ENCODE data around the gene ASXL2. TPM values are rescaled to one million over a fixed set of nuclear protein-coding genes. Genes with fewer than 3 reads are reported as not detected.
A peak's percentile ranks its signal among the peaks of the same experiment; 100 is the strongest.
"Not testable (repeated sequence)": the region's sequence is repeated elsewhere in the genome, so short reads cannot be mapped to it uniquely, and the experiment has no call there.

Gene ASXL2
- total RNA-seq, 1 donor from 2014 or later, result 37.5 TPM

- DNase-seq (ENCODE audit: low spot score), result no peak
These were observed 13.4 kb upstream of the ASXL2 start for GRCh38 chr2:25891672-25892071.

- DNase-seq (ENCODE audit: low spot score), result no peak
These were observed 9.4 kb upstream of the ASXL2 start for GRCh38 chr2:25887624-25888242.

DNA sequence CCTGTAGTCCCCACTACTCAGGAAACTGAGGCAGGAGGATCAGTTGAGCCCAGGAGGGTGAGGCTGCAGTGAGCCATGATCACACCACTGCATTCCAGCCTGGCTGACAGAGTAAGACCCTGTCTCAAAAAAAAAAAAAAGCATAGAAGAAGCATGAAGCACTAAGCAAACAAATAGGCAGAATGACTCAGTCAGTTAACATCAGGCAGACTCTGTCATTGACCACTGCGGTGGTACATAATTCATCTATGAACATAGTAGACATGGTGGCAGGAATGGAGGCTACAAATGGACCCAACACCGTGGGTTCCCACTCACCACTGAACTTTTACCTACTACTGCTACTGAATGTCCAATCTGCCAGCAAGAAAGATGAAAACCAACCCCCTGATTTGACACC is 7.6 kb upstream of the ASXL2 start:
- no peak for DNase-seq (ENCODE audit: low spot score)

DNA sequence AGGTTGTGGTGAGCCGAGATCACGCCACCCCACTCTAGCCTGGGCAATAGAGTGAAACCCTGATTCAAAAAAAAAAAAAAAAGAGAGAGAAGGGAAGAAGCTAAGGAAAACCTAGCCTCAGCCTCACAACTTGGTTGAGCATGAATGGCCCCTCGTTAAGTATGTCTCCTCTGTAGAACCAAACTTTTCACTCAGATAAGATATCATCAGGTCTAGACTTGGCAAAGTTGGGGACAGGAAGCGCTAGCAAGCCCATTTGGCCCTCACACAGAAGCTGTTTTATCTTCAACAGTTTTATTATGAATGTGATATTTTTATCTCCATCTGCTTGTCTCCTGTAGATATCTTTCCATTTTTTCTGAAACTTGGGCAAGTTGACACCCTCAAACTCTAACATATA is 3.5 kb upstream of the ASXL2 start:
- no peak for DNase-seq (ENCODE audit: low spot score)

GRCh38 chr2:25879133-25879730 is 945 bp upstream of the ASXL2 start:
- no peak for DNase-seq (ENCODE audit: low spot score)

DNA sequence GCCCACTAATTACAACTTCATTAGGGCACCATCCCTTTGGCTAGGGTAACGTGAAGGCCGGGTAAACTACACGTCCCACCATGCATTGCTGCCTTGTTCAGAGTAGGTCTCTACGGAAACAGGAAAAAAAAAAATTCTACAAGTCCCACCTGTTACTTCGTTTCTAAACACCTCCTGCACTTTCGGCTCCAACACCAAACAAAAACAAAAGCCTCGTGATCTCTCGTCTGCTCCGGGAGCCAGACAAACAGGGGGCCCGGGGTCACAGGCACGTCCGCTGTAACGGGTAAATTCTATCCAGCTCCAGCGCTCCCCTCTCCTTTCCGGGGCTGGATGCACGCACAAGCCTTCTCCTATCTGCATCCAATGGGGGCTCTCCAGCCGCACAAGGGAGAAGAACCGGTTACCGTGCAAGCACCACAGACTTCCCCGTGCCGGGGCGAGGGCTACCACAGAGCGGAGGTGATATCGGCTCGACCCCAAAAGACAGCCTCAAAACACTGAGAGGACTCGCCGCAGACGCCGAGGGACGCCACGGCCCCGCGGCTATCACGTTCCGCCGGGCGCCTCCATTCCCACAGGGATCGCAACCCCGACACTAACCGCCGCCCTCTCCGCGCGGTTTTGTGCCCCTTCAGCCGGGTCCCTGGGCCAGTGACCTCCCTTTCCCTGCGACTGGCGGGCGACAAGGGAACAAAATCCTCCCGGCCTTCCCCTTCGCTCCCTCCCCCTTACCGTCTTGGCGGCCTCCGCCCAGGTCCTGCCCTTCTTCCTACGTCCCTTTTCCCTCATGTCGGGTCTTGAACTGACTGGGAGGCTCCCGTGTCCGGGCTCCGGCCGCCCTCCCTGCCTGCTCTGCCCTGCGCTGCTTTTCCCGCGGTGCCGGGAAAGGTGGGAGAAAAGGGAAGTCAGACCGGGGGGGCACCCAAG is 591 bp downstream of the ASXL2 start:
- peak; percentile 58 for DNase-seq (ENCODE audit: low spot score)

GRCh38 chr2:25872134-25872533 is 6.2 kb downstream of the ASXL2 start:
- DNase-seq (ENCODE audit: low spot score), result no peak

DNA sequence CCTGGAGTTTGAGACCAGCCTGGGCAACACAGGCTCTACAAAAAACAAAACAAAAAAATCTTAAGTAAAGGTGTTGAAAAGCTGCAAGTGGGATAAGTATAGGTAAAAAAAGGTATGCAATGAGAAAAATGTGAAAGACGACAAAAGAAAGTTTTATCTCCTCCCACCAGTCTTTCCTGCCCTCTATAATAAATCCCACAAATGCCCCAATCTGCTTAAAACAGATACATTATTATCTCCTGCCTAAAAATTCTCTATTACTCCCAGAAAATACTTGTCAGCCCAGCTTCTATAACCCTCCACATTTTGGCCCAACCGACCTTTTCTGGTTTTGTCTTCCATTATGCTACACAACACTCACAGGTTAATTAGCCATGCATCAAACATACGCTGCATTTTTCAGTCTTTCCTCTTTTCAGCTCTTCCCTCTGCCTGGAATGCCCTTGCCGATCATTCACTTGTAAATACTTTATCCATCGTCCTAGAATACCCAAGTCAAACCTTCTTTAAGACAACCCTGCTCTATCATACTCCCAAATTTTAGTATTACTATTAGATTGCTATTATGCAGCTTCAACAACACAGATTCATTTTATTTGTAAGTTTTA is 10.8 kb downstream of the ASXL2 start:
- DNase-seq (ENCODE audit: low spot score), result no peak

DNA sequence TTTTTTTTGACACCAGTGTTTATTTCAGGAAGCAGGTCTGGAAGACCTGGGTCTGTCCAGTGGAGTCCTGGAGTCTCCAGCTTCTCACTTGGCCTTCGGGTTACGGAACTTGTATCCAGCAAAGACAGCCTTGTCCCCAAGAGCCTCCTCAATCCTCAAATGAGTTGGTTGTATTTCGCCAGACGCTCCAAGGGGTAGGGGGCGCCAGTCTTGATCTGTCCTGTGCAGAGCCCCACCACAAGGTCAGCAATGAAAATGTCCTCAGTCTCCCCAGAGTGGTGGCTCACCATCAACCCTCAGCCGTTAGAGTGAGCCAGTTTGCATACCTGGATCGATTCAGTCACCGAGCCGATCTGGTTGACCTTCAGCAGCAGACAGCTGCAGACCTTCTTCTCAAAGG is 21.9 kb downstream of the ASXL2 start:
- DNase-seq (ENCODE audit: low spot score), result no peak

DNA sequence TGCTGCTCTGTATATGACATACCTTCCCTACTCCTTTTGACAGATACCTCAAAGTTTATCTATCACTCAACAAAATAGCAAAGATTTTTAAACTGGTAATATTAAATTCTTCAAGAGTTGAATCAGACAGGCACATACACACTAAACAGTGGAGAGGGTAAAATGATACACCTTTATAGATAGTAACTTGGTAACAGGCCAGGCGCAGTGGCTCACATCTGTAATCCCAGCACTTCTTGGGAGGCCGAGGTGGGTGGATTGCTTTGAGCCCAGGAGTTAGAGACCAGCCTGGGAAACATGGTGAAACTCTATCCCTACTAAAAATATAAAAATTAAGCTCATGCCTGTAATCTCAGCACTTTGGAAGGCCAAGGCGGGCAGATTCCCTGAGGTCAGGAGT is 23.2 kb downstream of the ASXL2 start:
- no peak for DNase-seq (ENCODE audit: low spot score)

GRCh38 chr2:25854613-25855012 is 23.7 kb downstream of the ASXL2 start:
- DNase-seq (ENCODE audit: low spot score), result no peak

GRCh38 chr2:25853038-25853638 is 25.1 kb downstream of the ASXL2 start:
- no peak for DNase-seq (ENCODE audit: low spot score)

DNA sequence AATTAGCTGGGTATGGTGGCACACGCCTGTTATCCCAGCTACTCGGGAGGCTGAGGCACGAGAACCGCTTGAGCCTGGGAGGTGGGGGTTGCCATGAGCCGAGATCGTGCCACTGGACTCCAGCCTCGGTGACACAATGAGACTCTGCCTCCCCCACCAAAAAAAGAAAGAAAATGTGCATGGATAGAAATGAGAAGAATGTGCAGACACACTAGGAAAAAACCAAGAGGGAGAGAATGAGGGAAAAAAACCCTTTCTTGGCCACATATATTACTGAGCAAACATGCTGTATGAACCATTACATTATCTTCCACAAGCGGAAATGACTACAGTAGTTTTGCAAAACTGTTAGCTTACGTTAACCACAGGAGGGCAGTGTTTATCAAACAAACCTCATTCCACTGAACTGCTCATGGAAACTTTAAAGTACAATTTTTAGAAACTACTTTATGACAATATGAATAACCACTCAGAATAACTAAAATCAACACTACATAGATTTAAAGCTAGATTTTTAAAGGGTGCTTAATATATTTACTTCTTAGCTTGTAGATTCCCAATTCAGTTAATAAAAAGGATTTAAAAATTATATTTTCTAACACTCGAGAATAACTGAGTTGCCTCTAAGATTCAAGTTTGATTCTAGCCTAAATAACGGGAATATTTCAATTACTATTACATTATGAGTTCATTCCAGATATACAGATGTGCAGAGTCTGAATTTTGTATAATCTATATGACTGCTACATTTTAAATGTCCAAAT is 26.4 kb downstream of the ASXL2 start:
- peak; percentile 33 for DNase-seq (ENCODE audit: low spot score)

DNA sequence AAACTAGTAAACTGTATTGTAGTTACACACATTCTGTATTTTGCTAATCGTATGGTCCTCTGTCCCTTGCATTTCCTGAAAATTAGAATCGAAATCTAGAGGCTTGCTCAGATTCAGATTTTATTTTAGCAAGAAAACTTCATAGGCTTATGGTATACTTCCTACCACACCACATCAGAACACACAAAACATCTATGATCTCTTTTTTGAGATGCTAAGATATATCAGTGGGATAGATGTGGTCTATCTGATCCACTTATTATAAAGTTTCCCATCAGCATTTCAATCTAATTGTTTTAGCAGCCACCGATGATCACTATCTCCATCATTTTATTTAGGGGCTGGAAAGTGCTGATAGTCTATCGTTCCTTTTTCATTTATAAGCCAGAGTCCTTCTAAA is 27.9 kb downstream of the ASXL2 start:
- not testable (repeated sequence) for DNase-seq (ENCODE audit: low spot score)

GRCh38 chr2:25849350-25849749 is 28.9 kb downstream of the ASXL2 start:
- DNase-seq (ENCODE audit: low spot score), result not testable (repeated sequence)

- no peak for DNase-seq (ENCODE audit: low spot score)
These were observed 32.3 kb downstream of the ASXL2 start for GRCh38 chr2:25845843-25846505.

DNA sequence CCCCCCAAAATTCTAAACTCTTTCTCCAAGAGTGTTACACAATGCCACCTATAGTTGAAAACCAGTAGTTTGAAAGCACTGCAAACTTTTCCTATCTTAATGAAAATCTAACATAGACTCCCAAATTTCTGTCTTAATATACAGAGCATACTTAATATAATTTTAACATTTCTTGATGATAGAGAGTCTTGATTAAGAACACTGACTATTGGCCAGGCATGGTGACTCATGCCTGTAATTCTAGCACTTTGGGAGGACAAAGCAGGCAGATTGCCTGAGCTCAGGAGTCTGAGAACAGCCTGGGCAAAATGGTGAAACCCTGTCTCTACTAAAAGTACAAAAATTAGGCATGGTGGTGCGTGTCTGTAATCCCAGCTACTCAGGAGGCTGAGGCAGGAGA is 34.2 kb downstream of the ASXL2 start:
- no peak for DNase-seq (ENCODE audit: low spot score)

- DNase-seq (ENCODE audit: low spot score), result no peak
These were observed 36.1 kb downstream of the ASXL2 start for GRCh38 chr2:25842155-25842554.

- DNase-seq (ENCODE audit: low spot score), result no peak
These were observed 40.0 kb downstream of the ASXL2 start for GRCh38 chr2:25838152-25838756.

DNA sequence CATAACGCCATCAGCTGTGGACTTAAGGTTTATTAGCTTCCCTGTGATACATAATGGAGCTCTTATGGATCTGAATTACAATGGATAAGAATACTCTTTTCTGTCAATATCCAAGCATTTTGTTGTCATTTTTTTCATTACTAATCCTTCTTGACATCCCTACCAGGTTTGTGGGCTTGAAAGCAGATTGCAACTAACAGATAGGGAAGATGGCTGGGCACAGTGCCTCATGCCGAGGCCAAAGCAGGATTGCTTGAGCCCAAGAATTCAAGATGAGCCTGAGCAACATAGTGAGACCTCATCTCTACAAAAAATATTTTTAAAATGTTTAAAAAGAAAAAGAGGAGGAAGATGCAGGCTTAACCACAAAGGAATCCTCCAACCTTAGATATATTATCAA is 42.4 kb downstream of the ASXL2 start:
- DNase-seq (ENCODE audit: low spot score), result no peak

Data from mucosa of gallbladder (tissue), 1 donor.